Esophagus muscularis mucosa (tissue), 4 donors: ENCODE results near the gene SDF2L1.

Source experiments
- CTCF ChIP-seq, 3 experiments: fragments of 200-600 bp in 2 of 3; fragments of 450-650 bp in 1 of 3; sonication (generic) in 2 of 3; IDR thresholded peaks; one replicate each; pipeline ENCODE4 v1.5.1; 2017 to 2019; ENCODE audit warnings: antibody characterized with exemption in 3 of 3, mild to moderate bottlenecking in 2 of 3, moderate library complexity in 1 of 3
- EP300 ChIP-seq: sonication (generic); formaldehyde crosslinking; IDR thresholded peaks from one replicate; pipeline ENCODE4 v1.6.1; 2017; ENCODE audit warnings: antibody characterized with exemption
- POLR2A ChIP-seq: fragments of 450-650 bp; IDR thresholded peaks from one replicate; pipeline ENCODE4 v1.6.1; 2017; ENCODE audit warnings: antibody characterized with exemption, moderate library complexity, mild to moderate bottlenecking, low read depth
- POLR2AphosphoS5 ChIP-seq, 2 donors: sonication (generic); formaldehyde crosslinking; IDR thresholded peaks; one replicate each; pipeline ENCODE4 v1.6.1; 2017; ENCODE audit warnings: antibody characterized with exemption in 2 of 2

DNA sequence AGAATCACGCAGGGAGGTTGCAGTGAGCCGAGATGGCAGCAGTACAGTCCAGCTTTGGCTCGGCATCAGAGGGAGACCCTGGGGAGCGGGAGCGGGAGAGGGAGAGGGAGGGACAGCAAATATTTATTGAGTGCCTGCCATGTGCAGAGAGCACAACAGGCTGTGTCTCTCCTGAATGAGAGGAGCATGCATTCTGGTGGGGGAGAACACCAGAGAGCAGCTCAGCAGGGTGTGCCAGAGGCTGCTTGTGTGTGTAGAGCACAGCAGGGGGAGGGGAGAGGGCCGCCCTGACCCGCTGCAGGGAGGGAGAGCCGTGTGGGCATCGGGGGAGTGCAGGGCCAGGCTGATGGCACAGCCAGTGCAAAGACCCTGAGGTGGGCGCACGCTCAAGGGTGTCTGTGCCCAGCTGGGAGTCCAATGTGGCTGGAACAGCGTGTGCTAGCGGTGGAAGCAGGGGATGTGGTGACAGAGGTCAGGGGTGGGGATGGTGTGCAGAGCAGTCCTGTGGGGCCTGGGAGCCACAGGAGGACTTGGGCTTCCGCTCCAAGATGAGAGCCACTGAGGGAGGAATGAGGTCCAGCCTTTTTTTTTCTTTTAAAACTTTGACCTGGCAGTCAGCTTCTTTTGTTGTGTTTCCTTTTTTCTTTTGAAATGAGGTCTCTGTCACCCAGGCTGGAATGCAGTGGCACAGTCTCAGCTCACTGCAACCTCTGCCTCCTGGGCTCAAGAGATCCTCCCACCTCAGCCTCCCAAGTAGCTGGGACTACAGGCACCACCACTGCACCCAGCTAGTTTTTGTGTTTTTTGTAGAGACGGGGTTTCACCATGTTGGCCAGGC, 35.7 kb downstream of the SDF2L1 start:
- TF ChIP-seq POLR2A (no peak), CTCF (IDR thresholded peaks at IDR 0.05) (no peak), EP300 (no peak), POLR2AphosphoS5 (IDR thresholded peaks at IDR 0.05) (no peak)
